Vagina (tissue), 2 donors: ENCODE results near the gene CDHR1.

Experiments used
- POLR2A ChIP-seq, 2 donors: fragments of 450-650 bp; IDR thresholded peaks; one replicate each; pipeline ENCODE4 v1.6.1; 2017; ENCODE audit warnings: antibody characterized with exemption in 2 of 2, mild to moderate bottlenecking in 2 of 2, moderate library complexity in 2 of 2
- TF ChIP-seq, protein P1 (sequence below), 3 experiments: fragments of 450-650 bp in 2 of 3; fragments of 200-600 bp in 1 of 3; sonication (generic) in 1 of 3; IDR thresholded peaks; one replicate each; pipeline ENCODE4 v1.5.1; 2017 to 2019; ENCODE audit warnings: antibody characterized with exemption in 3 of 3, mild to moderate bottlenecking in 2 of 3, moderate library complexity in 2 of 3

DNA sequence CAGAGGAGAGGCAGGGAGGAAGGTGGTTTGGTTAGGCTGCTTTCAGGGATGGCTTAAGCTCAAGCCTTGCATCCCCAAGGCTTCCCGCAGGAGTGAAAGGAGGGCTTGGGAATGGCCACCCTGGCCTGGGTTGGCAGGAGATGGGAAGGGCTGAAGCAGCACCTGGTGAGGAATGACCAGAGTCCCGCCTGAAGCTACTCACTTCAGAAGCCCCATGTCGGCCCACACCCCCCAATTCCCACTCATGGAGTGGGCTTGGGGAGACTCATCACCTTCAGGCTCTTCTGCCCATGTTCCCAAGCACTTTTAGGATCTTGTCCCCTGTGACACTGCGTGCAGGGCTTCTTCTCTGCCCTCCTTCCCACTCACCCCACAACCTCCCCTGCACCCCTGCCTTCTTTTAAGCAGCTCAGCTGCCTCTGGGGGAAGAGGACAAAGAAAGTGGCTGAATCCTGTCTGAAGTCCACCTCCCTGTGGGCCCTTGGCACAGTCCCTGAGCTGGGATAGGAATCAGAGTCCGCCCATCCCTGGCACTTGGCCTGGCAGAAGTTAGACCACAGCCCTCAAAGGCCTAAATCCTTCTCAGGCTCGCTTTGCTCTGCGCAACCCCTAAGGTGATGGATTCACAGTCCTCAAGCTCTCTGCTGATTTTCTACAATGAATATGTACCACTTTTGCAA lies 67.0 kb downstream of the CDHR1 start:
- TF ChIP-seq, protein P1, sequence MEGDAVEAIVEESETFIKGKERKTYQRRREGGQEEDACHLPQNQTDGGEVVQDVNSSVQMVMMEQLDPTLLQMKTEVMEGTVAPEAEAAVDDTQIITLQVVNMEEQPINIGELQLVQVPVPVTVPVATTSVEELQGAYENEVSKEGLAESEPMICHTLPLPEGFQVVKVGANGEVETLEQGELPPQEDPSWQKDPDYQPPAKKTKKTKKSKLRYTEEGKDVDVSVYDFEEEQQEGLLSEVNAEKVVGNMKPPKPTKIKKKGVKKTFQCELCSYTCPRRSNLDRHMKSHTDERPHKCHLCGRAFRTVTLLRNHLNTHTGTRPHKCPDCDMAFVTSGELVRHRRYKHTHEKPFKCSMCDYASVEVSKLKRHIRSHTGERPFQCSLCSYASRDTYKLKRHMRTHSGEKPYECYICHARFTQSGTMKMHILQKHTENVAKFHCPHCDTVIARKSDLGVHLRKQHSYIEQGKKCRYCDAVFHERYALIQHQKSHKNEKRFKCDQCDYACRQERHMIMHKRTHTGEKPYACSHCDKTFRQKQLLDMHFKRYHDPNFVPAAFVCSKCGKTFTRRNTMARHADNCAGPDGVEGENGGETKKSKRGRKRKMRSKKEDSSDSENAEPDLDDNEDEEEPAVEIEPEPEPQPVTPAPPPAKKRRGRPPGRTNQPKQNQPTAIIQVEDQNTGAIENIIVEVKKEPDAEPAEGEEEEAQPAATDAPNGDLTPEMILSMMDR (IDR thresholded peaks at IDR 0.05) = no peak
- TF ChIP-seq POLR2A (IDR thresholded peaks at IDR 0.05) = no peak
